Thyroid gland (tissue), 4 donors: ENCODE measurements around the gene IFNAR2. TPM values are rescaled to one million over a fixed set of nuclear protein-coding genes. Genes with fewer than 3 reads are reported as not detected.

Source experiments
- DNase-seq, 2 donors: peaks; one replicate each; pipeline ENCODE4 v3.0.0-alpha.2; 2019
- H3K27ac ChIP-seq, 3 donors: fragments of 200-600 bp; sonication (generic); 1 replicate in 2 of 3; 2 replicates in 1 of 3; pipeline ENCODE4 v1.5.1; 2016 to 2019; ENCODE audit warnings: mild to moderate bottlenecking in 1 of 3, moderate library complexity in 1 of 3
- H3K27me3 ChIP-seq: fragments of 200-600 bp; sonication (generic); one replicate; pipeline ENCODE4 v1.5.1; 2019
- H3K36me3 ChIP-seq, 2 donors: fragments of 200-600 bp; sonication (generic); one replicate each; pipeline ENCODE4 v1.5.1; 2016 to 2019
- H3K4me1 ChIP-seq, 2 donors: fragments of 200-600 bp; sonication (generic); one replicate each; pipeline ENCODE4 v1.5.1; 2017 to 2019
- H3K4me3 ChIP-seq, 3 donors: fragments of 200-600 bp; sonication (generic); replicated peaks in 1 of 3; 1 replicate in 2 of 3; 2 replicates in 1 of 3; pipeline ENCODE4 v1.5.1; 2016; ENCODE audit warnings: mild to moderate bottlenecking in 1 of 3
- H3K9me3 ChIP-seq: fragments of 200-600 bp; sonication (generic); one replicate; pipeline ENCODE4 v1.5.1; 2017
- POLR2A ChIP-seq, 2 donors: fragments of 450-650 bp; IDR thresholded peaks; one replicate each; pipeline ENCODE4 v1.6.1; 2017; ENCODE audit warnings: antibody characterized with exemption in 2 of 2, mild to moderate bottlenecking in 2 of 2, moderate library complexity in 1 of 2
- WGBS, 2 donors: methylation state at CpG; one replicate each; pipeline ENCODE4 v1.1.5; 2017; 5-methylcytosine and 5-hydroxymethylcytosine counted together
- intact Hi-C: fragments of 100-400 bp; cut with DNase I; formaldehyde crosslinking; loops from one replicate; pipeline ENCODE4 v1.15.1; 2023
- total RNA-seq, 4 donors: library from RNA; depleted of rRNA; stranded (reverse); fragments of >200 nt; gene quantifications; one replicate each; pipeline ENCODE4 v1.2.3, GENCODE V29; 2016
- TF ChIP-seq, protein P1 (sequence below), 6 experiments: fragments of 200-600 bp in 3 of 6; fragments of 450-650 bp in 3 of 6; sonication (generic) in 3 of 6; IDR thresholded peaks; one replicate each; pipeline ENCODE4 v1.5.1; 2016 to 2019; ENCODE audit warnings: antibody characterized with exemption in 6 of 6, mild to moderate bottlenecking in 2 of 6, inconsistent platforms in 1 of 6, moderate library complexity in 1 of 6

Gene IFNAR2
- total RNA-seq: 10 to 100 TPM in 1 of 4 donors, 1 to 10 TPM in 3; 6.6 to 11.0 (median 7.8) TPM

DNA sequence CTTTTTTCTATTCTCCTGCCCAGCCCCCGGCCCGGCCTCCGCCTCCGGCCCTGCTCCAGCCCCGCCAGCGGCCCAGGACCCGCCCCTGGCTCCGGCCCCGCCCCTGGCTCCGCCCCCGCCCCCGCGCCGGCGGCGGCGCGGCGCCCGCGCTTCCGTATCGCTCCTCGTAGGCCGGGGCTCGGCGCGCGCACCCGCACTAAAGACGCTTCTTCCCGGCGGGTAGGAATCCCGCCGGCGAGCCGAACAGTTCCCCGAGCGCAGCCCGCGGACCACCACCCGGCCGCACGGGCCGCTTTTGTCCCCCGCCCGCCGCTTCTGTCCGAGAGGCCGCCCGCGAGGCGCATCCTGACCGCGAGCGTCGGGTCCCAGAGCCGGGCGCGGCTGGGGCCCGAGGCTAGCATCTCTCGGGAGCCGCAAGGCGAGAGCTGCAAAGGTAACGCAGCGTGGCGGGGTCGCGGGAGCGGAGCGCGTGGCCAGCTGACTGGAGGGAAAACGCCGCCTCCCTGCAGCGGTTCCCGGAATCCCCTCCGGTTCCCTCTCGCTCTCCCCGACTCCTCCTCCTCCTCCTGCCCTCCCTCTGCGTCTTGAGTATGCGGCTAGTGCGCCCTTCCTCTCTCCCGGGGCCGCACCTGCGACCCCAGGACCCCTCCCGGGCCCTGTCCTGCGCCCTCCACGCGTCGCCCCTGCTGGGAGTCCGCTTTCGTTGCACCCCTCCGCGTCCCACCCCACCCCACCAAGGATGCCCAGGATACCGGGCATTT lies at the start of gene IFNAR2:
IFNAR2 (plus strand) TSS at position 155 of the 761 bp plus-strand sequence. CDS start 11,985 bp downstream, outside the sequence.
- intact Hi-C loops: no loop called here
- WGBS, 2 donors: 1 to 3% methylated on average over 24 to 29 of the region's 95 CpGs
- no peaks in the 10 kb centered on the region for H3K9me3 ChIP-seq

DNA sequence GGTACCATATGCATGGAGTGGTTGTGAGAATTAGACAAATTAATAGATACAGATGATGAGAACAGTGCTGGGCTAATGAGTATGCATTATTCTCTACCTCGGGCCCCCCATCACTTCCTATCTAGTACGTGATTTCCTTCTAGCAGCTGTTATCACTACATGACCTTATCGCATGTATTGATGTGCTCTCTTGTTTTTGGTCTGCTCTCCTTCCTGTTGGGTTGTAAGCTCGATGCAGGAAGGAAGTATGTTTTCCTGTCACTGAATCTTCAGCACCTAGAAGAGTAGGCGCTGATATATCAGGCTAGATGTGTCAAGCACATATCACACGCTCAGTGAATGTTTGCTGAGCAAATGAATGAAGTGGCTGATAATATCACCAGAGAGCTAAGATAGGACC lies 43.9 kb upstream of the IFNAR2 start:
- DNase-seq: no peak
- Histone ChIP-seq H3K4me1 (peaks cover 0 to 25% of the 10 kb centered on the region in 2 donors), H3K27ac (no peak overlapping the region), H3K27me3 (no peaks in the 10 kb centered on the region), H3K9me3 (no peaks in the 10 kb centered on the region), H3K36me3 (no peaks in the 10 kb centered on the region), H3K4me3 (no peak overlapping the region)
- WGBS, 2 donors: 71 to 78% methylated on average over 6 of the region's 6 CpGs
- TF ChIP-seq POLR2A (IDR thresholded peaks at IDR 0.05): no peak
- TF ChIP-seq, protein P1, sequence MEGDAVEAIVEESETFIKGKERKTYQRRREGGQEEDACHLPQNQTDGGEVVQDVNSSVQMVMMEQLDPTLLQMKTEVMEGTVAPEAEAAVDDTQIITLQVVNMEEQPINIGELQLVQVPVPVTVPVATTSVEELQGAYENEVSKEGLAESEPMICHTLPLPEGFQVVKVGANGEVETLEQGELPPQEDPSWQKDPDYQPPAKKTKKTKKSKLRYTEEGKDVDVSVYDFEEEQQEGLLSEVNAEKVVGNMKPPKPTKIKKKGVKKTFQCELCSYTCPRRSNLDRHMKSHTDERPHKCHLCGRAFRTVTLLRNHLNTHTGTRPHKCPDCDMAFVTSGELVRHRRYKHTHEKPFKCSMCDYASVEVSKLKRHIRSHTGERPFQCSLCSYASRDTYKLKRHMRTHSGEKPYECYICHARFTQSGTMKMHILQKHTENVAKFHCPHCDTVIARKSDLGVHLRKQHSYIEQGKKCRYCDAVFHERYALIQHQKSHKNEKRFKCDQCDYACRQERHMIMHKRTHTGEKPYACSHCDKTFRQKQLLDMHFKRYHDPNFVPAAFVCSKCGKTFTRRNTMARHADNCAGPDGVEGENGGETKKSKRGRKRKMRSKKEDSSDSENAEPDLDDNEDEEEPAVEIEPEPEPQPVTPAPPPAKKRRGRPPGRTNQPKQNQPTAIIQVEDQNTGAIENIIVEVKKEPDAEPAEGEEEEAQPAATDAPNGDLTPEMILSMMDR (IDR thresholded peaks at IDR 0.05): no peak
- intact Hi-C loops: loop anchor here (10.0 kb wide), 1 partner anchor 351 kb away; no protein-coding TSS in a partner anchor

More for the DNA sequence above, at the start of gene IFNAR2:
- peak in 1 of 2 donors; percentile 70 for TF ChIP-seq POLR2A (IDR thresholded peaks at IDR 0.05)
- TF ChIP-seq, protein P1 (IDR thresholded peaks at IDR 0.05): no peak
- H3K36me3 ChIP-seq: no peaks in the 10 kb centered on the region
- peaks cover 4 to 9% of the 10 kb centered on the region in 2 donors for H3K4me1 ChIP-seq
- peak within 1 kb of the TSS; percentile 78 to 92 (median 86) for H3K27ac ChIP-seq
- peak; percentile 68 to 69 for DNase-seq
- H3K4me3 ChIP-seq: peak within 1 kb of the TSS; percentile 76 to 98 (median 81)
- H3K27me3 ChIP-seq: no peaks in the 10 kb centered on the region

DNA sequence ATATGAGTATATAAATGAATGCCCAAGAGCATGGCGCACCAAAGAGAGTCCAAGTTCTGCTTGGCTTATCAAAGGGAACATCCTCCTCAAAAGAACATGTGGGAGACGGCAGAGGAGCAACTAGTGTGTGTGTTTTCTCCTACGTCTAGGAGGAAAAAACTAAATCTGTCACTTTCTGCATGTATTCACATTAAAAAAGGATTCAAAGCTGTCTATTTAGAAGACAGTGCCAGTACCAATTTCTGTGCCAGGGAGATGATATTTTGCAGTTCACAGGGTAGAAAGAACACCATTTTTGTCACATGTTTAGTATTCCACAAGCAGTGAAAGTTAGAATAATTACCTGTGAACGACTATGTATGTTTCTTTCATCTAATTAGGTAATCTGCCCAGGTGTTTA lies 42.5 kb upstream of the IFNAR2 start:
- intact Hi-C loops: loop anchor here (10.0 kb wide), 1 partner anchor 352 kb away; no protein-coding TSS in a partner anchor
- DNase-seq: no peak
- H3K4me1 ChIP-seq: peaks cover 0 to 25% of the 10 kb centered on the region in 2 donors
- H3K27me3 ChIP-seq: no peaks in the 10 kb centered on the region
- no peak overlapping the region for H3K27ac ChIP-seq
- no peak for TF ChIP-seq POLR2A (IDR thresholded peaks at IDR 0.05)
- TF ChIP-seq, protein P1 (IDR thresholded peaks at IDR 0.05): no peak
- WGBS, 2 donors: 82 to 86% methylated on average over 4 of the region's 4 CpGs
- H3K9me3 ChIP-seq: no peaks in the 10 kb centered on the region
- H3K4me3 ChIP-seq: no peak overlapping the region
- H3K36me3 ChIP-seq: no peaks in the 10 kb centered on the region

DNA sequence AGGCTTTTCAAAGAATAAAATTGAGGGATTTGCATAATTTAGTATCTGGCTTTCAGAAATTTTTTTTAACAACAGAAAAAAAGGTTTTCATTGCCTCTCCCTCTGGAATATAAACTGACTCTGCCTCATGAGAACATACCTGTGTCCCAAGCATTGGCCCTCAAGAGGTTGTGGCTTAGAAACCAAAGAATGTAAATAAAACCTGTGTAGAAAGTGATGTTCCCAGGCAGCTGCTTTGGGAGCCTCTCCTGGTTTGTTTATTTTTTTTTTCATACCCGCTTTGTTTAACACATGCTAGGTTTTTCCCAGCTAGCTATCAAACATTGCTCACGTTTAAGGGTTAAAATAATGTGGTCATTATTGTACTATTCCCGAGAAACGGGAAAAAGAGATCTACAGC lies 40.5 kb upstream of the IFNAR2 start:
- Histone ChIP-seq H3K4me1 (peaks cover 0 to 22% of the 10 kb centered on the region in 2 donors), H3K9me3 (no peaks in the 10 kb centered on the region), H3K4me3 (no peak overlapping the region), H3K36me3 (no peaks in the 10 kb centered on the region), H3K27ac (peak overlapping the region in 1 of 3 donors; percentile 70), H3K27me3 (no peaks in the 10 kb centered on the region)
- no peak for DNase-seq
- WGBS, 2 donors: 34 to 38% methylated on average over 4 of the region's 4 CpGs
- intact Hi-C loops: loop anchor here (10.0 kb wide), 1 partner anchor 354 kb away; no protein-coding TSS in a partner anchor
- TF ChIP-seq, protein P1 (IDR thresholded peaks at IDR 0.05): no peak
- no peak for TF ChIP-seq POLR2A (IDR thresholded peaks at IDR 0.05)

DNA sequence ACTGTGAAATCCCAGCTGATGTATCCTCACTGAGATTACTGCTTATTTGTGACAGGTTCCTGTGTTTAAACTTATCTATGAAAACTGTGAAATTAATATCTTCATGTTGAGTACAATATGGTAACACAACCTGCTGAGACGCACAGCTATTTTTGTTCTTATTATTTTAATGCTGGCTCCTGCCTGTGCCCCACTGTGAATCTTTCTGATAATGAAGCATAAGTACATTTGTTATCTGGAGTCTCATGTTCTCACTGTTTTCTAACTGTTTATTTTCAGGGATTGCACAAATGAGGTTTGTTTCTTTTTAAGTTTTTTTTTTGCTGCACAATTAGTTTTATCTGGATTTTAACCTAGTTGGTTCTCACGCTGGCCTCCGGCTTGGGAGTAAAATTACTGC lies 39.9 kb upstream of the IFNAR2 start:
- TF ChIP-seq POLR2A (IDR thresholded peaks at IDR 0.05): no peak
- Histone ChIP-seq H3K27me3 (no peaks in the 10 kb centered on the region), H3K4me1 (peaks cover 0 to 21% of the 10 kb centered on the region in 2 donors), H3K4me3 (no peak overlapping the region), H3K9me3 (no peaks in the 10 kb centered on the region), H3K27ac (peak overlapping the region in 1 of 3 donors; percentile 70), H3K36me3 (no peaks in the 10 kb centered on the region)
- no peak for DNase-seq
- 61 to 71% methylated on average over 3 of the region's 3 CpGs for WGBS, 2 donors
- intact Hi-C loops: loop anchor here (5.0 to 10.0 kb wide), 2 partner anchors 248 to 355 kb away; no protein-coding TSS in a partner anchor
